IPS-18c (cell line): ENCODE measurements around the gene MRPL42.
"Not testable (repeated sequence)": the region's sequence is repeated elsewhere in the genome, so short reads cannot be mapped to it uniquely, and the experiment has no call there.

Source experiments
- H3K4me3 ChIP-seq: 2 replicates; pipeline ENCODE4 v1.7.0; 2013; ENCODE audit warnings: low read depth, mild to moderate bottlenecking, low read length, moderate library complexity; ENCODE audit not compliant: insufficient read depth
- H3K9me3 ChIP-seq: one replicate; pipeline ENCODE4 v1.6.1; 2013; ENCODE audit warnings: mild to moderate bottlenecking, low read length, moderate library complexity; ENCODE audit not compliant: control insufficient read depth, insufficient read depth

Gene MRPL42

GRCh38 chr12:93467351-93468007 lies at the start of gene MRPL42:
MRPL42 (plus strand) TSS chr12:93467514; CDS start chr12:93469286, 1,772 bp downstream.
- H3K4me3 ChIP-seq = peak within 1 kb of the TSS; percentile 98
- no peaks in the 10 kb centered on the region for H3K9me3 ChIP-seq

DNA sequence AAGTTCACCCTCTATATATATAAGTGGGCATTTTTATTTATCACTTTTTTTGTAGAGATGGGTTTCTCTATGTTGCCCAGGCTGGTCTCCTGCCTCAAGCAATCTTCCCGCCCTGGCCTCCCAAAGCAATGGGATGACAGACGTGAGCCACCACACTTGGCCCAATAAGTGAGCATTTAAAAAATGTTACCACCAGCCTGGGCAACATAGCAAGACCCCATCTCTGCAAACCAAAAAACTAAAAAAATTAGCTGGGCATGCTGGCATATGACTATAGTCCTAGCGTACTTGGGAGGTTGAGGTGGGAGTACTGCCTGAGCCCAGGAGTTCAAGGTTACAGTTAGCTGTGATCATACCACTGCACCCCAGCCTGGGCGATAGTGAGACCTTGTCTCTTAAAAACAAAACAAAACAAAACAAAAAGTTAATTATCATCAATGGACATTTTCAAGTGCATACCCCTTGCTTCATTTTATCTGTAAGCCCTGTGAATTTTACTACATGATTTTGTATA lies 49.3 kb upstream of the MRPL42 start:
- no peak overlapping the region for H3K4me3 ChIP-seq

DNA sequence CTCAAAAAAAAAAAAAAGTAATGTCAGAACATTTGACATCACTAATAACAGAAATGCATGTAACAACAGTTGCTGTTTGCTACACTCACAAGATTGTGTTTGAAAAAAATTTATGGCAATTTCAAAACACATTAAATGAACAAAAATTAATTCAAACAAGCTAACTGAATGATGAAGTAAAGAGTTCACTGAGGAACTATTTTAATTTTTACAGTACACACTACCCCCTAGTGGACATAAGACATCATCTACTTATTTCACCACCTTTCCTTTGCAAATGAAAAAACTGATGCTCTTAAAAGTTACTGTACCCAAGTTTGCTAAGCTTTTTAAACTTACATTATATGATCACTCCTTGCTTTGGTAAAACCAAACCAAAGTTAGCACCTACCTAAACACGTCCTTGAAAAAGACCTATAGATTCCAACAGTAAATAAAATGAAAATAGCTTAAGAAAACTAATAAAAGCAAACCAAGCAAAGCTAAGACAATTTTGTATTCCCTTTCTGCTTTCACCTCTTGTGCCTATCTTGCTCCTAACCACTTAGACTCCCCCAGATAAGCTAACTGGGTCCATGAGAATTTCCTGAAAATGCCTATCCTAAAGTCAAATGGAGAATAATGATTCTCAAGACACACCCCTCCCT lies 47.8 kb upstream of the MRPL42 start:
- no peak overlapping the region for H3K4me3 ChIP-seq

More for the DNA sequence above, 49.3 kb upstream of the MRPL42 start:
- no peaks in the 10 kb centered on the region for H3K9me3 ChIP-seq

DNA sequence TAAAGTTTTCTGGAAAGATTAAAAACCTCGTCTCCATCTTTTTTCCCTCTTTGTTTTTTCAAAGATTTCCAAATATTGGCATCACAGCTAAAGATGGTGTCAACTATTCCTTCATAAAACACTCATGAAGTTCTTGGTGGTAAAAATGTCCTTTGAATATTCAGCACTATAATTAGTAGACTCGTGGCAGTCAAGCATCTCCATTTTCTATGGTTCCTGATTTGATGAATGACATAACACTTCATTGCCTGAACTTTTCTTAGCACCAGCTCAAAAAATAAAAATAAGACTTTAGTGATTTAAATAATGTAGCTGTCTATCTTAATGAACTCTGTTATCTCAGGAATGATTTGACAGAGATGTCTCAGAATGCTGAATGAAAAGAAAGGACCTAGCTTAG lies 45.3 kb upstream of the MRPL42 start:
- H3K4me3 ChIP-seq = no peak overlapping the region
- H3K9me3 ChIP-seq = no peaks in the 10 kb centered on the region

More for the DNA sequence above, 47.8 kb upstream of the MRPL42 start:
- H3K9me3 ChIP-seq = no peaks in the 10 kb centered on the region

- H3K4me3 ChIP-seq = no peak overlapping the region
- no peaks in the 10 kb centered on the region for H3K9me3 ChIP-seq
Observed at GRCh38 chr12:93425736-93426411, 41.4 kb upstream of the MRPL42 start.

- no peak overlapping the region for H3K4me3 ChIP-seq
- H3K9me3 ChIP-seq = no peaks in the 10 kb centered on the region
Observed at GRCh38 chr12:93426412-93426805, 40.9 kb upstream of the MRPL42 start.

- no peaks in the 10 kb centered on the region for H3K9me3 ChIP-seq
- H3K4me3 ChIP-seq = no peak overlapping the region
Observed at GRCh38 chr12:93427779-93428564, 39.3 kb upstream of the MRPL42 start.

GRCh38 chr12:93429448-93429847 lies 37.9 kb upstream of the MRPL42 start:
- no peaks in the 10 kb centered on the region for H3K9me3 ChIP-seq
- H3K4me3 ChIP-seq = no peak overlapping the region

DNA sequence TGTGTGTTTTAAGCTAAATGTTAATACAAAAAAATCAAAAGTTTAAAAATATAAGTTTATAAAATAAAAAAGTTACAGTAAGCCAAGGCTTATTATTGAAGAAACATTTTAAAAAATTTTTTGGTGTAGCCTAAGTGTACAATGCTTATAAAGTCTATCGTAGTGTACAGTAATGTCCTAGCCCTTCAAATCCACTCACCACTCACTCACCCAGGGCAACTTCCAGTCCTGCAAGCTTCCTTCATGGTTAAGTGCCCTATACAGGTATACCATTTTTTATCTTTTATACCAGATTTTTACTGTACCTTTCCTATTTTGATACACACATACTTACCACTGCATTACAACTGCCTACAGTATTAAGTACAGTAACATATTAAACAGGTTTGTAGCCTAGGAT lies 37.5 kb upstream of the MRPL42 start:
- no peak overlapping the region for H3K4me3 ChIP-seq
- H3K9me3 ChIP-seq = no peaks in the 10 kb centered on the region

DNA sequence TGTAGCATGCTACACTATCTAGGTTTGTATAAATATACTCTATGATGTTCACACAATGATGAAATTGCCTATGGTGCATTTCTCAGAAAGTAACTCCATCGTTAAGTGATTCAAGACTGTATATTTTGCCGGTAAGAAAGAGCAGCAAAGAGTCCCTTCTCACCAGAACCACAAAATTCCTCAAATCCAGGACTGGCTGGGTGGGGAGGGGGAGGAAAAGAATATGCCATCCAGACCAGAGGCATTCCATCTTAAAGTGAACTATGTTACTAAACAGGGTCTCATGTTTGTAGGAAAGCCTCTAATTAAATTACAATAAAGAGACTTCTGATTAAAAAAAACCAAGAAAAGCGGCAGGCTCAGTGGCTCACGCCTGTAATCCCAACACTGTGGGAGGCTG lies 37.0 kb upstream of the MRPL42 start:
- Histone ChIP-seq H3K9me3 (no peaks in the 10 kb centered on the region), H3K4me3 (no peak overlapping the region)

DNA sequence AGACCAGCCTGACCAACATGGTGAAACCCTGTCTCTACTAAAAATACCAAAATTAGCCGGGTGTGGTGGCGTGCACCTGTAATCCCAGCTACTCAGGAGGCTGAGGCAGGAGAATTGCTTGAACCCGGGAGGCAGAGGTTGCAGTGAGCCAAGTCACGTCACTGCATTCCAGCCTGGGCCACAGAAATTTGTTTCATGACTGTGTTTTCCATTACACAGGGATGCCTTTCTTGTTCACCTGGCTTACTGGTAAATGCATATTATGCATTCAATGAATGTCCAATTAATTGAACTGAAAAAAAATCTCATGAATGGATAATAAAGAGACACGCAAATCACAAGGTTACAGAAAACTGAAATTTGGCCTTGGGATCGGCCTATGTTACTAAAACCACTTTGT lies 35.3 kb upstream of the MRPL42 start:
- not testable (repeated sequence) for H3K9me3 ChIP-seq, H3K4me3 ChIP-seq

DNA sequence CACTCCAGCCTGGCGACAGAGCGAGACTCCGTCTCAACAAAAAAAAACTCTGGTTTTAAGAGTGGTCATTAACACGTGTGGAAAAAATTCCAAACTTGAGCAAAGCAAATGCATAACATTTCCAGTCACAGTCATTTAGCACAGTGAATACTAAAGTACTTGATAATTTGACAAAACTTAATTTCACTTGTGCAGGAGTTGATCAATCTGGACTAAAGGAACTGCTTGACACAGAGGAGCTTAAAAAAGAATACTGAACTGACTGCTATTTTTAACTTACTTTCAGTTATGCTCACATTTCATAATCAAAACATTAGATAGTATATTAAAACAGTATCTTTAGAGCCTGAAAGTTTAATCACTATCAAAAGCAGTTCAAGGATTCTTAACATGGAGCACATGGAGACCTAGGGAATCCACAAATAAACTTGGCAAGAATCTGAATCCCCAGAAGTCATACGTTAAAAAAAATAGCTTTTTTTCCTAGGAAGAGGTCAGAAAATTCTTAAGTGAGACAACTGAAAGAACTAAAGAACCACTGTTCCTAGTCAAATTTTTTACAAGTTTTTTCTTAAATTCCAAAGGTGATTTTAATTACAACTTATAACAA lies 33.0 kb upstream of the MRPL42 start:
- Histone ChIP-seq H3K4me3 (no peak overlapping the region), H3K9me3 (no peaks in the 10 kb centered on the region)

- H3K4me3 ChIP-seq = no peak overlapping the region
- peaks cover 2% of the 10 kb centered on the region for H3K9me3 ChIP-seq
Observed at GRCh38 chr12:93438266-93439050, 28.9 kb upstream of the MRPL42 start.

- peak overlapping the region; percentile 96 for H3K4me3 ChIP-seq
Observed at GRCh38 chr12:93440043-93440835, 27.1 kb upstream of the MRPL42 start.

DNA sequence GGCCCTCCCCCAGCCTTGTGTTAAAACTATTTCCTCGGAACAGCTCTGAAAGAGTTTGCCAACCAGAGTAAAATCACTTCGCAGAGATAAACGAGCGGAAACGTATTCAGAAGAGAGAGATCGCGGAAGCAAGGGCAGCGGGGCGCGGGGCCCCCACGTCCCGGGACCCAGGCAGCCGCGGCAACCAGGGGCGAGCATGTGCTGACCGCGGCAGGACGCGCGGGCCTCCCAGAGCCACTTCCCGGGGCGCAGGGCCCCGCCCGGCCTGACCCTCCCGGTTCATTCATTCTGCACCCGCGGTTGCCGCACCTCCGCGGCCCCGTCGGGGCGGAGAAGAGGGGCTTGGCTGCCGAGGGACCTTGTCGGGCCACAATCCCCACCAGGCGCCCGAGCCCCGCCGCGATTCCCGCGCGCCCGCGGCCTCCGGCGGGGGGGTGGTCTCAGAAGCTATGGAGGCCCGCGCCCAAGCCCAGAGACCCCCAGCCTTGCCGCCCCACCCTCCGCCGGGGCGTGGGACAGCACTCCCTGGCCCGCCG lies 26.2 kb upstream of the MRPL42 start:
- H3K9me3 ChIP-seq = peaks cover 2% of the 10 kb centered on the region

More at GRCh38 chr12:93440043-93440835, 27.1 kb upstream of the MRPL42 start:
- peaks cover 2% of the 10 kb centered on the region for H3K9me3 ChIP-seq

More for the DNA sequence above, 26.2 kb upstream of the MRPL42 start:
- peak overlapping the region; percentile 96 for H3K4me3 ChIP-seq
